ENCODE measurements around the gene ATAD3B.
"Not testable (repeated sequence)": the region's sequence is repeated elsewhere in the genome, so short reads cannot be mapped to it uniquely, and the experiment has no call there.

The ATAD3B gene

DNA sequence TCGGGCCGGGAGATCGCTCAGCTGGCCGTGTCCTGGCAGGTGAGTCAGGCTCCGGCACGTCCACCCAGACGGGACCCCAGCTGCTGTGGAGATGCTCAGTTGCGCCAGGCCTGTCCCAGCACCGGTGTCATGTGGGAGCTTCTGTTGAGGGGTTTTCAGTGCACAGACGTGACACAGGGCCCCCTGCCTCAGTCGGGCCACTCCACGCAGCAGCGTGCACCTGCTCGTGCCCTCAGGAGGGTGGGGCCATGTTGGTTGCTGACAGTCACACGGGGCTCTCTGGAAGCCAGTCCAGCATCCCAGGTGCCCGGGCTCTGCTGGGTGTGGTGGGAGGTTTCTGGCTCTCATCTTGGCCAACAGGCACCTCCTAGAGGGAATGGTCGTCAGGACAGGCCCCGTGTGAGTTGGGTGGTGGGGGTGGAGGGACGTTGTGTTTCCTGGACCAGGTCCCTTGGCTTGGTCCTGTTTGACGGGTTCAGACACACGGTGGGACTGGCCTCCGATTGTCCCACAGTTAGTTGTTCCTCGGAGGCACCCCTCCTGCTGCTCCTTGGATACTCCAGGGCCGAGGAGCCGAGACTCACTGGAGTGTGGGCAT is 19.2 kb downstream of the ATAD3B start:
- Histone ChIP-seq H3K27me3 (ENCODE audit: low read depth, low read length) (no peaks in the 10 kb centered on the region), H3K4me2 (ENCODE audit: low read length) (no peak overlapping the region), H3K36me3 (replicated peaks; ENCODE audit: low read depth, low read length) (peaks cover 24% of the 10 kb centered on the region), H4K20me1 (ENCODE audit: insufficient read depth, low read length) (no peaks in the 10 kb centered on the region), H3K9me3 (ENCODE audit: insufficient read depth, low read length) (no peaks in the 10 kb centered on the region), H3K79me2 (ENCODE audit: low read length) (no peaks in the 10 kb centered on the region), H2AFZ (ENCODE audit: low read depth, low read length) (no peak overlapping the region), H3K4me3 (ENCODE audit: low read length) (no peak overlapping the region), H3K27ac (ENCODE audit: low read length) (no peak overlapping the region), H3K4me1 (ENCODE audit: low read length) (no peaks in the 10 kb centered on the region), H3K9ac (ENCODE audit: low read length) (no peak overlapping the region)
- TF ChIP-seq EZH2phosphoT487 (IDR thresholded peaks at IDR 0.05; ENCODE audit: low read depth) = no peak
- TF ChIP-seq, protein P1, sequence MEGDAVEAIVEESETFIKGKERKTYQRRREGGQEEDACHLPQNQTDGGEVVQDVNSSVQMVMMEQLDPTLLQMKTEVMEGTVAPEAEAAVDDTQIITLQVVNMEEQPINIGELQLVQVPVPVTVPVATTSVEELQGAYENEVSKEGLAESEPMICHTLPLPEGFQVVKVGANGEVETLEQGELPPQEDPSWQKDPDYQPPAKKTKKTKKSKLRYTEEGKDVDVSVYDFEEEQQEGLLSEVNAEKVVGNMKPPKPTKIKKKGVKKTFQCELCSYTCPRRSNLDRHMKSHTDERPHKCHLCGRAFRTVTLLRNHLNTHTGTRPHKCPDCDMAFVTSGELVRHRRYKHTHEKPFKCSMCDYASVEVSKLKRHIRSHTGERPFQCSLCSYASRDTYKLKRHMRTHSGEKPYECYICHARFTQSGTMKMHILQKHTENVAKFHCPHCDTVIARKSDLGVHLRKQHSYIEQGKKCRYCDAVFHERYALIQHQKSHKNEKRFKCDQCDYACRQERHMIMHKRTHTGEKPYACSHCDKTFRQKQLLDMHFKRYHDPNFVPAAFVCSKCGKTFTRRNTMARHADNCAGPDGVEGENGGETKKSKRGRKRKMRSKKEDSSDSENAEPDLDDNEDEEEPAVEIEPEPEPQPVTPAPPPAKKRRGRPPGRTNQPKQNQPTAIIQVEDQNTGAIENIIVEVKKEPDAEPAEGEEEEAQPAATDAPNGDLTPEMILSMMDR (IDR thresholded peaks at IDR 0.05; ENCODE audit: low read depth, low read length) = no peak

DNA sequence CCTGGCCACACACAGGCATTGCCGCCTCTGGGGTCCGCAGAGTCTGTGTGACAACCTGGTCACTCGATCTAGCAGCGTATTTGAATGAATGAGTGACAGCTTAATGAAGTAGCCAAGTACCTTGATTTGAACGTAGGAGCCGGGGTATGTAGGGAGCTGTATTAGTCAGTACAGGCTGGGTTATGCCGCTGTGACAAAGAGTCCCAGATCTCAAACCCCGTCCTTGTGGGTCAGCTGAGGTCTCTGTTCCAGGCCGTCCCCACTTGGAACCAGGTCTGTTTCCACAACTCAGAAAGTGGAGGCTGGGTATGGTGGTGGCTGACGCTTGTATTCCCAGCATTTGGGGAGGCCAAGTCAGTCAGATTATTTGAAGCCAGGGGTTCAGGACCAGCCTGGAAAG is 20.0 kb downstream of the ATAD3B start:
- Histone ChIP-seq H3K4me1 (ENCODE audit: low read length) (no peaks in the 10 kb centered on the region), H3K79me2 (ENCODE audit: low read length) (no peaks in the 10 kb centered on the region), H3K4me2 (ENCODE audit: low read length) (no peak overlapping the region), H3K9me3 (ENCODE audit: insufficient read depth, low read length) (no peaks in the 10 kb centered on the region), H3K9ac (ENCODE audit: low read length) (no peak overlapping the region), H3K27ac (ENCODE audit: low read length) (no peak overlapping the region), H4K20me1 (ENCODE audit: insufficient read depth, low read length) (no peaks in the 10 kb centered on the region), H3K27me3 (ENCODE audit: low read depth, low read length) (no peaks in the 10 kb centered on the region), H3K4me3 (ENCODE audit: low read length) (no peak overlapping the region), H2AFZ (ENCODE audit: low read depth, low read length) (no peak overlapping the region), H3K36me3 (replicated peaks; ENCODE audit: low read depth, low read length) (peaks cover 24% of the 10 kb centered on the region)
- TF ChIP-seq, protein P1 (IDR thresholded peaks at IDR 0.05; ENCODE audit: low read depth, low read length) = no peak
- TF ChIP-seq EZH2phosphoT487 (IDR thresholded peaks at IDR 0.05; ENCODE audit: low read depth) = no peak

DNA sequence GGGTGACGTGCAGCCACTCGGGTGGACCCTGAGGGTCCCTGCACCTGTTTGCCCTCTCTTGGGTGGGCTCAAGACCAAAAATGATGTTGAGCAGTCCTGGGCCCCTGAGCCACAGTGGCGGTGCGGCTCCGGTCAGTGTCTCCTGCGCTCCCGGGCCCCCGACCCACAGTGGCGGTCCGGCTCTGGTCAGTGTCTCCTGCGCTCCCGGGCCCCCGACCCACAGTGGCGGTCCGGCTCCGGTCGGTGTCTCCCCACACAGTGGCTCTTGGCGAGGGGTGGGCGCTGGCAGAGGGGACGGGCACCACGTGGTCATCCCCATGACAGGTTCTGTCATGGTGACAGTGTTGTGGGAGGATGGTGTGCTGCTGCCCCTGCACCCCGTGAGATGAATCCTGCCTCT is 22.7 kb downstream of the ATAD3B start:
- H2AFZ ChIP-seq (ENCODE audit: low read depth, low read length); H3K9ac ChIP-seq (ENCODE audit: low read length); H3K9me3 ChIP-seq (ENCODE audit: insufficient read depth, low read length); H3K4me1 ChIP-seq (ENCODE audit: low read length); H3K4me2 ChIP-seq (ENCODE audit: low read length); H3K4me3 ChIP-seq (ENCODE audit: low read length); H3K27me3 ChIP-seq (ENCODE audit: low read depth, low read length); H4K20me1 ChIP-seq (ENCODE audit: insufficient read depth, low read length); H3K79me2 ChIP-seq (ENCODE audit: low read length); H3K27ac ChIP-seq (ENCODE audit: low read length): not testable (repeated sequence)
- H3K36me3 ChIP-seq (replicated peaks; ENCODE audit: low read depth, low read length) = peaks cover 20% of the 10 kb centered on the region

DNA sequence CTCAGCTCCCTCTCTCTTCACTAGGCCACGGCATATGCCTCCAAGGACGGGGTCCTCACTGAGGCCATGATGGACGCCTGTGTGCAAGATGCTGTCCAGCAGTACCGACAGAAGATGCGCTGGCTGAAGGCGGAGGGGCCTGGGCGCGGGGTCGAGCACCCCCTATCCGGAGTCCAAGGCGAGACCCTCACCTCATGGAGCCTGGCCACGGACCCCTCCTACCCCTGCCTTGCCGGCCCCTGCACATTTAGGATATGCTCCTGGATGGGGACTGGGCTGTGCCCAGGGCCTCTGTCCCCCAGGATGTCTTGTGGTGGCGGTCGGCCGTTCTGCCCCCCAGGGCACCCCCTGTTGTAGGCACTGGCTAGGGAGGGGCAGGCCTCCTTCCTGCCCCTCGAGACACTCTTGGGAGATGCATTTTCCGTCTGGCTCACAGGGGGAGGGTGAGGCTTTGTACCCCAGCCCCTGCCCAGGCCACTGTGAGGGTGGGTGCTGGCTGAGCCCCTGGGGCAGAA is 24.0 kb downstream of the ATAD3B start:
- H3K36me3 ChIP-seq (replicated peaks; ENCODE audit: low read depth, low read length) = peaks cover 16% of the 10 kb centered on the region

DNA sequence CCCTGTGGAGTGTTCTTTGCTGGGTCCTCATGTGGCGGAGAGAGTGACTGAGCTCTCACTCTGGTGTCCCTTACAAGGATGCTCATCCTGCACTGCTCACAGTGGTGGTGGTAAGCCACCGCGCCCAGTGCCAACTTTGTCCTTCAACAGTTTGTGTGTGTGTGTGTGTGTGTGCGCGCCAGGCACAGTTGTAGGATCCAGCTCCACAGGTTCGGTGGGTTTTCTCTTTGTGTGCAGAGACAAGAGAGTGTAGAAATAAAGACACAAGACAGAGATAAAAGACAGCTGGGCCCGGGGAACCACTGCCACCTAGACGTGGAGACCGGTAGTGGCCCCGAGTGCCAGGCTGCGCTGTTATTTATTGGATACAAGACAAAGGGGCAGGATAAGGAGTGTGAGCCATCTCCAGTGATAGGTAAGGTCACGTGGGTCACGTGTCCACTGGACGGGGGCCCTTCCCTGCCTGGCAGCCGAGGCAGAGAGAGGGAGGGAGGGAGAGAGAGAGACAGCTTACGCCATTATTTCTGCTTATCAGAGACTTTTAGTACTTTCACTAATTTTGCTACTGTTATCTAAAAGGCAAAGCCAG is 33.3 kb downstream of the ATAD3B start:
- not testable (repeated sequence) for H3K4me1 ChIP-seq (ENCODE audit: low read length); H3K27me3 ChIP-seq (ENCODE audit: low read depth, low read length); H3K9me3 ChIP-seq (ENCODE audit: insufficient read depth, low read length); H3K36me3 ChIP-seq (replicated peaks; ENCODE audit: low read depth, low read length); H4K20me1 ChIP-seq (ENCODE audit: insufficient read depth, low read length); H3K79me2 ChIP-seq (ENCODE audit: low read length)
- Histone ChIP-seq H3K9ac (ENCODE audit: low read length) (peak overlapping the region; percentile 55), H3K4me2 (ENCODE audit: low read length) (peak overlapping the region; percentile 82), H3K27ac (ENCODE audit: low read length) (peak overlapping the region; percentile 80), H3K4me3 (ENCODE audit: low read length) (peak overlapping the region; percentile 67), H2AFZ (ENCODE audit: low read depth, low read length) (peak overlapping the region; percentile 97)
- TF ChIP-seq, protein P1 (IDR thresholded peaks at IDR 0.05; ENCODE audit: low read depth, low read length) = peak; percentile 52

More for the DNA sequence above, 24.0 kb downstream of the ATAD3B start:
- not testable (repeated sequence) for H2AFZ ChIP-seq (ENCODE audit: low read depth, low read length); H3K79me2 ChIP-seq (ENCODE audit: low read length); H3K9me3 ChIP-seq (ENCODE audit: insufficient read depth, low read length); H3K9ac ChIP-seq (ENCODE audit: low read length); H3K4me1 ChIP-seq (ENCODE audit: low read length); H3K4me3 ChIP-seq (ENCODE audit: low read length); H4K20me1 ChIP-seq (ENCODE audit: insufficient read depth, low read length); H3K27ac ChIP-seq (ENCODE audit: low read length); H3K27me3 ChIP-seq (ENCODE audit: low read depth, low read length); H3K4me2 ChIP-seq (ENCODE audit: low read length)

DNA sequence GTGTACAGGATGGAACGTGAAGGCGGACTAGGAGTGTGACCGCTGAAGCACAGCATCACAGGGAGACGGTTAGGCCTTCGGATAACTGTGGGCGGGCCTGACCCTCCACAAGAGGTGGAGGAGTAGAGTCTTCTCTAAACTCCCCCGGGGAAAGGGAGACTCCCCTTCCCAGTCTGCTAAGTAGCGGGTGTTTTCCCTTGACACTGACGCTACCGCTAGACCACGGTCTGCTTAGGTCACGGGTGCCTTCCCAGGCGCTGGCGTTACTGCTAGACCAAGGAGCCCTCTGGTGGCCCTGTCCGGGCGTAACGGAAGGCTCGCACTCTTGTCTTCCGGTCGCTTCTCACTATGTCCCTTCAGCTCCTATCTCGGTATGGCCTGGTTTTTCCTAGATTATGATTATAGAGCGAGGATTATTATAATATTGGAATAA is 33.8 kb downstream of the ATAD3B start:
- H4K20me1 ChIP-seq (ENCODE audit: insufficient read depth, low read length); H3K36me3 ChIP-seq (replicated peaks; ENCODE audit: low read depth, low read length); H3K27me3 ChIP-seq (ENCODE audit: low read depth, low read length); H3K79me2 ChIP-seq (ENCODE audit: low read length); H3K4me1 ChIP-seq (ENCODE audit: low read length); H3K9me3 ChIP-seq (ENCODE audit: insufficient read depth, low read length): not testable (repeated sequence)
- Histone ChIP-seq H3K9ac (ENCODE audit: low read length) (peak overlapping the region; percentile 55), H2AFZ (ENCODE audit: low read depth, low read length) (0 out of 2 replicates have a peak overlapping the region, but pooled peaks have one; percentile 97), H3K4me3 (ENCODE audit: low read length) (peak overlapping the region; percentile 67), H3K27ac (ENCODE audit: low read length) (peak overlapping the region; percentile 80), H3K4me2 (ENCODE audit: low read length) (peak overlapping the region; percentile 82)

DNA sequence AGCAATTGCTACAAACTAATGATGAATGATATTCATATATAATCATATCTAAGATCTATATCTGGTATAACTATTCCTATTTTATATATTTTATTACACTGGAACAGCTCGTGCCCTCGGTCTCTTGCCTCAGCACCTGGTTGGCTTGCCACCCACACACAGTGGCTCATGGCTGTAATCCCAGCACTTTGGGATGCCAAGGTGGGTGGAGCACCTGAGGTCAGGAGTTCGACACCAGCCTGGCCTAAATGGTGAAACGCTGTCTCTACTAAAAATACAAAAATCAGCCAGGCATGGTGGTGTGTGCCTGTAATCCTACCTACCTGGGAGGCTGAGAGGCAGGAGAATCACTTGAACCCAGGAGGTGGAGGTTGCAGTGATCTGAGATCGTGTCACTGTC is 34.2 kb downstream of the ATAD3B start:
- not testable (repeated sequence) for H2AFZ ChIP-seq (ENCODE audit: low read depth, low read length); H4K20me1 ChIP-seq (ENCODE audit: insufficient read depth, low read length); H3K9me3 ChIP-seq (ENCODE audit: insufficient read depth, low read length); H3K9ac ChIP-seq (ENCODE audit: low read length); H3K79me2 ChIP-seq (ENCODE audit: low read length); H3K27me3 ChIP-seq (ENCODE audit: low read depth, low read length); H3K4me3 ChIP-seq (ENCODE audit: low read length); H3K36me3 ChIP-seq (replicated peaks; ENCODE audit: low read depth, low read length)
- Histone ChIP-seq H3K4me1 (ENCODE audit: low read length) (peaks cover 13% of the 10 kb centered on the region), H3K4me2 (ENCODE audit: low read length) (peak overlapping the region; percentile 29; the same call in 1 of the 2 replicates), H3K27ac (ENCODE audit: low read length) (peak overlapping the region; percentile 18; the same call in 1 of the 2 replicates)
